GM19397 (cell line): ENCODE measurements around the gene BUB3.

Source experiments
- ATAC-seq: cut with Tn5 transposase; IDR thresholded peaks from one replicate; pipeline ENCODE4 v1.9.1; 2021; ENCODE audit warnings: mild to moderate bottlenecking, moderate library complexity; ENCODE audit not compliant: unreplicated experiment

The BUB3 gene

GRCh38 chr10:123154092-123154710, at the start of gene BUB3:
TSS of gene BUB3 (plus strand) at chr10:123154402. CDS start at chr10:123154918, 516 bp downstream.
- peak; percentile 91 for ATAC-seq

GRCh38 chr10:123109466-123109865, 44.7 kb upstream of the BUB3 start:
- ATAC-seq = no peak

GRCh38 chr10:123117644-123118417, 36.4 kb upstream of the BUB3 start:
- ATAC-seq = no peak

- ATAC-seq = no peak
Observed at GRCh38 chr10:123119081-123119480, 35.1 kb upstream of the BUB3 start.

GRCh38 chr10:123126246-123126645, 28.0 kb upstream of the BUB3 start:
- no peak for ATAC-seq

GRCh38 chr10:123129618-123130271, 24.5 kb upstream of the BUB3 start:
- ATAC-seq = no peak

GRCh38 chr10:123132576-123133477, 21.4 kb upstream of the BUB3 start:
- ATAC-seq = no peak

- no peak for ATAC-seq
Observed at GRCh38 chr10:123133541-123134342, 20.5 kb upstream of the BUB3 start.

GRCh38 chr10:123134343-123134914, 19.8 kb upstream of the BUB3 start:
- ATAC-seq = no peak

GRCh38 chr10:123134915-123135414, 19.2 kb upstream of the BUB3 start:
- no peak for ATAC-seq

GRCh38 chr10:123135415-123136141, 18.6 kb upstream of the BUB3 start, which contains the start of gene HMX3:
TSS of gene HMX3 (plus strand) at chr10:123135970. CDS start at chr10:123136051, 81 bp downstream.
- no peak for ATAC-seq

- ATAC-seq = no peak
Observed at GRCh38 chr10:123136221-123136805, 17.9 kb upstream of the BUB3 start.

GRCh38 chr10:123136806-123137642, 17.2 kb upstream of the BUB3 start:
- no peak for ATAC-seq

- ATAC-seq = no peak
Observed at GRCh38 chr10:123139165-123139520, 15.1 kb upstream of the BUB3 start.

- ATAC-seq = no peak
Observed at GRCh38 chr10:123139521-123140163, 14.6 kb upstream of the BUB3 start.

GRCh38 chr10:123140164-123140982, 13.8 kb upstream of the BUB3 start:
- ATAC-seq = no peak
